NCI-H2171 treated with DMSO at 0.1 percent for 48 hours (cell line): Measurements from ENCODE around the gene PPP2R3C.
"Not testable (repeated sequence)": the region's sequence is repeated elsewhere in the genome, so short reads cannot be mapped to it uniquely, and the experiment has no call there.

ENCODE experiments used
- DNase-seq: peaks from one replicate; lab custom pipeline; 2025; lab: John Stamatoyannopoulos, UW

Gene PPP2R3C

DNA sequence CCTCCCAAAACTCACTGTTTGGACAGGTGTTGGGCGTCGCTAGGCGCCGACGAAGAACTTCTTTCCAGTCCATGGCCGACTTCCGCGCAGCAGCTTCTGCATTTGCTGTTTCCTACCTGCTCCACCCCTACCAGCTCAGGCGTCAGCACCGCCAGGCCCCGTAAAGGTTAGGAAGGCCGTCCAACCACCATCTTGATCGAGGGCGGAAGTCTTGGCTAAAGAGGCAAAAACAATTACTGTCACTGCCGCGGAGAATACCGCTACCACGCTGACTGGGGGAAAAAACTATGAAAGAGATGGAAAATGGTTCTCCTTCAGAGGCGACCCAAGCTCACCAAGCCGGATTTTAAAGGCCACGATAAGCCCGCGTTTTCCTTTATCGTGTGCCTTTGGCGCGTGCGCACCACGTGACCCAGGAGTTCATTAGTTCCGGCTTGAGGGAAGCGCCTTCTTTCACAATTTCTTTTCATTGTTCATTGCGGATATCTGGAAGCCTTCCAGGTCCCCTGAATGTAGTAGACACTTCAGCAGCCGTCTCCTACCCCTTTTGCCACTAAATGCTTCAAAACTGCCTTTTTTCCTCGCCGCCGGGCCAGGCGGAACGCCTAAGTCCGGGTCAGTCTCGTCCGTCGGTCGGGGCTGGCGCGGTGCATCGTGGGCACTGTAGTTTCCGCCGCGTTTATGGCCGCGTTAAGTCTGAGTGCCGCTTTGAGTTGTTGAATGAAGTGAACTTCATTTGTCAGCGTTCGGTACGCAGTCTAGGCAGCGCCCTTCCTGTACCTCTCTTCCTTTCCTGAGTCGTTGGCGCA lies at the start of gene PPP2R3C, which contains the start of gene PRORP:
Gene PPP2R3C, minus strand, starts transcription at position 104 of the 809 bp plus-strand sequence. Its CDS starts 31 bp downstream, at position 73.
Gene PRORP, plus strand, starts transcription at position 666 of the 809 bp plus-strand sequence. CDS start 694 bp downstream, outside the sequence.
- DNase-seq = peak; percentile 99

DNA sequence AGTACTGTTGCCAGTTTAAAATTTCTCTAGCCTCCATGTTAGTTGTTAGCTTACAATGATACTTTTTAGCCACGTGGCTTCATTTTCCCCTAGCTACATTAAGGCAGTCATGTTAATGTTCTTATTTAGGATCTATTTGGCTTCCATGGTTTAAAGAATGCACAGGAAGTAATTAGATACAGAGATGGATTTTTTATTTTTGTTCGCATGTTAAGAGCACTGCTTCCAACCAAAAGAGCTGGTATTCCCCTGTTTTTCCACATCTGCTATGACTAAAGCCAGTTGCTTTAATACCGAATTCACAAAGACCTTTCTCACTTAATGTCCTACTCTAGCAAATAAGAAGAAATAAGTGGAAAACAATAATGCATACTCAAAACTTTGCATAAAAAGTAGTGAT lies 45.7 kb upstream of the PPP2R3C start:
- DNase-seq = no peak

DNA sequence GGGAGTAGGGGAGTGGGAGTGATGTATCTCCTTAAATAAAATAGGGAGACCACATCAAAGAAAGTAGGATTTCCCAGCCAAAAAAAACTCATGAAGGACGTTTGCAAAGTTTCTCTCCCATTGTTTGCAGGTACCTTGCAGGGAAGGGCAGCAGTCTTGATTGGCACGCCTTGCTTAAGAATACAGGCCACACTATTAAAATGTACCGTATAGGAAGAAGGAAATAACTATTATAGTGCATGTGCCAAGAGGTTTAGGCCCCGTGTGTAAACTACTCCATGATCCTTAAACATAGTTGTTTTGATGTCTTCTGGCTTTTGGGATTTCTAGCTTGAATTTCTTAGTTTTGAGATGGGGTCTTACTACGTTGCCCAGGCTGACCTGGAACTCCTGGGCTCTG lies 43.1 kb upstream of the PPP2R3C start:
- DNase-seq = no peak

DNA sequence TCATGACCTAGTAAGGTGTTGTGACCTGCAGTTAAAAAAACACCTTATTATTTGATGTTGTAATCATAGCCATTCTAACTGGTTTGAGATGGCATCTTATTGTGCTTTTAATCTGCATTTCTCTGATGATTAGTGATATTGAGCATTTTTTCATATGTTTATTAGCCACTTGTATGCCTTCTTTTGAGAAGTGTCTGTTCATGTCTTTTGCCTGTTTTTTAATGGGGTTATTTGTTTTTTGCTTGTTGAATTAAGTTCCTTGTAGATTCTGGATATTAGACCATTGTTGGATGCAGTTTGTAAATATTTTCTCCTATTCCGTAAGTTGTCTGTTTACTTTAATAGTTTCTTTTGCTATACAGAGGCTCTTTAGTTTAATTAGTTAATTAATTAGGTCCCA lies 41.6 kb upstream of the PPP2R3C start:
- no peak for DNase-seq

DNA sequence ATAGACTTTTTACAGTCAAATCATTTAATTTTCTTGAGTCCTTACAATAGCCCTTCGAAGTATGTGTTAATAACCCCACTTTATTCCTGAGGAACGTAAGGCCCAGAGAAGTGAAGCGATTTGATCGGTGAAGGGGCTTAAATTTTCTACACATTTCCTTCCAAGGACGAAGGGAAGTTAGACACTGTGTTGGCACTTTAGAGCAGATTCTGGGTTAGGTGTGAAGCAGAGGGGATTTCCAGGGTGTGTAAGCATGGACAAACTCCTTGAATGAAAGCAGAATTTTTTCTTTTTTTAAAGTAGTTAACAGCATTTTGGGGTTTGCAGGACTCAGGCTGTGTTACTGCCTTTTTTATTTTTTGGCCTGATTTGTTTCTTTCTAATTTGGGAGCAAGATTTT lies 39.4 kb upstream of the PPP2R3C start:
- no peak for DNase-seq

DNA sequence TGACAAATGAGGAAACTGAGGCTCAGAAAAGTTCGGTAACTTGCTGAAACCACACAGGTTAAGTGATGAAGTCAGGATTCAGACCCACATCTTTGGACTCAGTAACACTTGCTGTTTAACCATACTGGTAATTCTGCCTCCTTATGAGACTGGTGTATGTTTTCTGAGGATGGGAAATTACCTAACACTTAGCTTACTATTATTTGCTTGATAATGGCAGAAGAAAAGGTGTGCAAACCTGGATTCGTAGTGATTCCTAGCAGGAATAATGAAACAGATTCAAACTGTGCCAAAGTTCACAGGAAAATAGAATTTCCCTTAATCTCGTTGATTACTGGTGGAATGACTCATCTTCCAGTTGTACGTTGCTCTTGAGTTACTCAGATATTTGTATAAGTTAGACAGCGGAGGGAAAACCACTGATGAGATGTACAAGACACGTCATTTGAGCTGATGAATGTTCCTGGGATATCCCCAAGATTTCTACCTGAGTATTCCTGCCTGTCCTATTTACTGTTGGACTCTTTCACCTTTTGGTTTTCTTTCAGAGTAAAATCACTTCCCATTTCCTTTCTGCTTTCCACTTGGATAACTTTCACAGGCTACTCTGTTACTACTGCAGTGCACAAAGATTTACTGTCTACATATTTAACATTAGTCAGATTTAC lies 38.1 kb upstream of the PPP2R3C start:
- DNase-seq = no peak

DNA sequence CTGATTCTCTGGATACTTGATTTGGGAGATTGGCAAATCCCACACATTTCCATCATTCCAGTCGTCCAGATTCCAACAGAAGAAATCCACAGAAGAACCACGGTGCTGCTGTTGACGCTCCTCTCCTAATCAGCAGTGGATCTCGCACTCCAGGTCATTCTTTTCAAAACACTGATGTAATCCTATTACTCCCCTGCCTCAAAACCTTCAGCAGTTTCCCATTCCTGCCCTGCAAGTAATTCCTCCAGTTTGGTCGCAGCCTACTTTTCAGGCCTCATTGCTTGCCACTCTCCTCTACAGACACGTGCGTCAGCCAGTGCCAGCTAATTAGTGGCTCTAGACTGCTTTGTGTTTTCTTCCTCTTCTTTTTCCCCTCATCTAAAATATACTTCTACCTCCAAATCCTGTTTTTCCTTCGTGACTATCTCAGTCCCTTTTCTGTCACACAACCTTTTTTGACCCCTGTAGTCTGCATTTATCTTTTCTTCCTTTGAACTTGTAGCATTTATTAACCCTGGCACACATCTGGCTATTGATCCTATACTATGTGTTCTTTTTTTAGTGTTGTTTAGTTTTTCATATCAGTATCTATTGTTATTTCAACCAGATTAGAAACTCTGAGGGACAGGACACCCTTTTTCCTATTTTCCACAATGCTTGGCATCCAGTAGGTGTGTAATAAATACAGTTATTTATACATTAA lies 37.3 kb upstream of the PPP2R3C start:
- no peak for DNase-seq

DNA sequence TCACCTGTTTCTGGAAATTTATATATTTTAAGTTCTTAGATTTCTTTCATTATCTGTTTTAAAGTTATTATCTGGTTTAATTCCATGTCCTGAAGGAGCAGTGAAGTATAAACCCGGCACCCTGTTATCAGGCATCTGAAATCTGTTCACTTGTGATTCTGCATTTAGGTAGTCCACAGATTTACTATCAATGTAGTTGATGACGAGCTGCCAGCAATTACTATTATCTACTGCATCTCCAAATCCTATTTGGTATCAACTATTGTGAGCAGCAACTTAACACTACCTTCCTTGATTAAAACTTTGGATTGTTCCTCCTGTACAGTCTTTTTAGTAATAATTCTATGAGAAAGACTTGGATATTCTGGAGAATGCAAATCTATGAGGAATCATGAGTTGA lies 36.7 kb upstream of the PPP2R3C start:
- DNase-seq = no peak

DNA sequence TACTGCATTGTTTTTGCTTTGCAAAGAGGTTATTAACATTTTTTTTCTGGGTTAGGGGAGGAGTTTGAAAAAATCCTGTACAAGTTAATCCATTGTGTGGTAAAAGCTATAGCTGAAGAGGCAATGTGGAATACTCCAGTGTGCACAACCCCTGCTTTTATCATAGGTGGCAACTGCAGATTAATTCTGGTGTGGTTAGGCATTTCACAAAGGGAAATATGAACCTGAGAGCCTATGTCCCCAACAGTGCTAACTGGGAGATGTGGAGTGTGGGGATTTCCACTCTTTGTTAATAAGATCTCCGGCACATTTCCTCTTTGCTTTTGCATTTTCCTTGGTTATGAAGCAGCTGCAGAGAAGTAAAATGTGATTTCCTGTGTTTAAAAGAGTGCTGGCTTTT lies 34.2 kb upstream of the PPP2R3C start:
- DNase-seq = no peak

DNA sequence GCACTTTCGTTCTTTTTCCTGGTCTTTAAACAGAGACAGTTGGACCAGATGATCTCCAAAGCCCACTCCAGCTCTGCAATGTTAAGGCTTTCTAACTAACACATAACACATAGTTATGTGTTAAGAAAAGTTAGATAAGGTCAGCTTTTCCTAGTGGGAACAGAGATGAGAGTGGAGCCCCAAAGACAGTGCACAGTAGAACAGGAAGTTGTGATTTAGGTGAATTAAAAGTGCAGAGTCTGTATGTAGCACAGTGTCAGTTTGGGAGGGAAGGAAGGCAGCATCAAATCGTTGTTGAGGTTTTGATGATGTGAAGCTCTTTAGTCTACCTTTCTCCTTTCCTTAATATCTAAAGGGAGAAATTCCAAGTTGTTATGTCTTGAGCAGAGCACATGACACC lies 32.2 kb upstream of the PPP2R3C start:
- DNase-seq = no peak

DNA sequence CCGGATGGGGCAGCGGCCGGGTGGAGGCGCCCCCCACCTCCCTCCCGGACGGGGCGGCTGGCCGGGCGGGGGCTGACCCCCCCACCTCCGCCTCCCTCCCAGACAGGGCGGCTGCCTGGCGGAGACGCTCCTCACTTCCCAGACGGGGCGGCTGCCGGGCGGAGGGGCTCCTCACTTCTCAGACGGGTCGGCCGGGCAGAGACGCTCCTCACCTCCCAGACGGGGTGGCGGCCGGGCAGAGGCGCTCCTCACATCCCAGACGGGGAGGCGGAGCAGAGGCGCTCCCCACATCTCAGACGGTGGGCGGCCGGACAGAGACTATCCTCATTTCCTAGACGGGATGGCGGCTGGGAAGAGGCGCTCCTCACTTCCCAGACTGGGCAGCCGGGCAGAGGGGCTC lies 30.7 kb upstream of the PPP2R3C start:
- not testable (repeated sequence) for DNase-seq

DNA sequence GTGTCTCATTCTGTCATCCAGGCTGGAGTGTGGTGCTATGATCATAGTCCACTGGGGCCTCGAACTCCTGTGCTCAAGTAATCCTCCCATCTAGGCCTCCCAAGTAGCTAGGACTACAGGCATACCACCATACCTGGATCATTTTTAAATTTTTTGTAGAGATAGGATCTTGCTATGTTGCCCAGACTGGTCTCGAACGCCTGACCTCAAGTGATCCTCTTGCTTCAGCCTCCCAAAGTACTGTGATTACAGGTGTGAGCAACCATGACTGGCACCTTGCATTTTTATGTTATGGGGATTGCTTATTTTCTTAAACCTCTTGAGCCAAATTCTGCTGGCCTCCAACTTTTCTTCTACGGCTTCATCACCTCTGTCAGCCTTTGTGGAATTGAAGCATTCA lies 27.4 kb upstream of the PPP2R3C start:
- no peak for DNase-seq

DNA sequence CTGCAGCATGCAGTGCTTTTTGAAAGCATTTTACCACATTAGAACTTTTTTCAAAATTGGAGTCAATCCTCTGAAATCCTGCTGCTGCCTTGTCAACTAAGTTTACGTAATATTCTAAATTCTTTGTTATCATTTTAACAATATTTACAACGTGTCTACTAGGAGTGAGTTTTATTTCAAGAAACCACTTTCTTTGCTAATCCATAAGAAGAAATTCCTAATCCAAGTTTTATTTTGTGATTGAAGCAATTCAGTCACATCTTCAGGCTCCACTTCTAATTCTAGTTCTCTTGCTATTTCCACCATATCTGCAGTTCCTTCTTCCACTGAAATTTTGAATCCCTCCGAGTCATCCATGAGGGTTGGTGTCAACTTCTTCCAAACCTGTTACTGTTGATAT lies 25.9 kb upstream of the PPP2R3C start:
- no peak for DNase-seq

DNA sequence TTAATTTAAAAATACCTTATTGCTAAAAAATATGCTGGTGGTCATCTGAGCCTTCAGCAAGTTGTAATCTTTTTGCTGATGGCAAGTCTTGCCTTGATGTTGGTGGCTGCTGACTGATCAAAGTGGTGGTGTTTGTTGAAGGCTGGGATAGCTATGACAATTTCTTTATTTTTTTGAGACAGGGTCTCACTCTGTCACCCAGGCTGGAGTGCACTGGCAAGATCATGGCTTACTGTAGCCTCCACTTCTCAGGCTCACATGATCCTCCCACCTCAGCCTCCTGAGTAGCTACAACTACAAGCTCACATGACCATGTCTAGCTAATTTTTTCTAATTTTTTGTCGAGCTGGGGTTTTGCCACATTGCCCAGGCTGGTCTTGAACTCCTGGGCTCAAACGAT lies 25.4 kb upstream of the PPP2R3C start:
- no peak for DNase-seq

DNA sequence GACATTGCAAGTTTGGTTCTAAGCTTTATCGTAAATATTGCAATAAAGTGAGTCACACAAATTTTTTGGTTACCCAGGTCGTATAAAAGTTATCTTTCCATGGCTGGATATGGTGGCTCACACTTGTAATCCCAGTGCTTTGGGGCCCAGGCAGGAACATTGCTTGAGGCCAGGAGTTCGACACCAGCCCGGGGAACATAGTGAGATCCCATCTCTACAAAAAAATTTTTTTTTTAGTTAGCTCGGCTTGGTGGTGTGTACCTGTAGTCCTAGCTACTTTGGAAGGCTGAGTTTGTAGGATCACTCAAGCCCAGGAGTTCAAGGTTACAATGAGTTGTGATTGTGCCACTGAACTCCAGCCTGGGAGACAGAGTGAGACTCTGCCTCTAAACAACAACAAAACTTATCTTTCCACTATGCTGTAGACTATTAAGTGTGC lies 24.9 kb upstream of the PPP2R3C start:
- DNase-seq = no peak

DNA sequence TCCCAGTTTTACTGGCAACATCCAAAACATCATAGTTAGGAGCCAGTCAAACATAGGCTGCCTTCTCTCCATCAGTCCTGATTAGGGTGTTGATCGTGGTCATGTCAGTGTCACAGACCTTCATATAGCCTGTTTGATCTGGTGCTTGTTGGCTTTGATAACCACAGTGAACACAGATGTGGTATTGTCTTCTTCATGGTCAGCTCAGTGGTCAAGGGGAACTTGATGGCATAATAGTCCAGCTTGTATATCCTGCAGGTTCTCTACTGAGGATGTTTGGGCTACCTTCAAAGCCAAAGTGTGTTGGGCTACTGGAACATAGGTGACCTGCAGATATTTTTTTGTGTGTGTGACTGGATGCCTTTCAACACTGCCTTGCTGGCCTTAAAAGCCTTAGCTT lies 22.2 kb upstream of the PPP2R3C start:
- no peak for DNase-seq

DNA sequence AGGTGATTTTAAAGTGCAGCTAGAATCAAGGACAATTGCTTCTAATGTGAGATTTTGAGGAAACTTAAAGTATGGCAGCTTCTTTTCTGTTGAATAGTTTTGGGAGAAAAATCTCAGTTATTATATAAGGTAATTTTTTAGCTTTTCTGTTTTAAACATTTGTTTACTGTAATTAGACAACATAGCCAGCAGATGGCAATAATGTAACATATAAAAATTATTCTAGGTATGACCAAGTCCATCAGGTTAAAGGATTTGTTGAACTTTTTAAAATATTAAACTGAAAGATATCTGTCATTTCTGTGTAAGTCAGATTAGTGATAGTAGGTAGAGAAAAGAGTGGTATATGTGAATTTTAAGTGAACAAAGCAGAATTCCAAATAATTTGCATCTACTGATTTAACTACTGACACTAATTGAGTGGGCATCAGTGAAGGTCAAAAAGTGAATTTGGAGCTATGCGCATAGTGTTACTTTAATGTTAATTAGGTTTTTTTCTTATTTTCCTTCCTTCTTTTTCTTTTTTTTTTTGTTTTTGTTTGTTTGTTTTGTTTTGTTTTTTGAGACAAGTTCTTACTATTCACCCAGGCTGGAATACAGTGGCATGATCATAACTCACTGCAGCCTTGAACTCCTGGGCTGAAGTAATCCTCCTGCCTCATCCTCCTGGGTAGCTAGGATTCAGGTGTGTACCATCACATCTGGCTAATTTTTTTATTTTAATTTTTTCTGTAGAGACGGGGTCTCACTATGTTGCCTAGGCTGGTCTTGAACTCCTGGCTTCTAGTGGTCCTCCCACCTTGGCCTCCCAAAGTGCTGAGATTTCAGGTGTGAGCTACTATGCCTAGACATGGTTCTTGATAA lies 19.2 kb upstream of the PPP2R3C start:
- DNase-seq = no peak

DNA sequence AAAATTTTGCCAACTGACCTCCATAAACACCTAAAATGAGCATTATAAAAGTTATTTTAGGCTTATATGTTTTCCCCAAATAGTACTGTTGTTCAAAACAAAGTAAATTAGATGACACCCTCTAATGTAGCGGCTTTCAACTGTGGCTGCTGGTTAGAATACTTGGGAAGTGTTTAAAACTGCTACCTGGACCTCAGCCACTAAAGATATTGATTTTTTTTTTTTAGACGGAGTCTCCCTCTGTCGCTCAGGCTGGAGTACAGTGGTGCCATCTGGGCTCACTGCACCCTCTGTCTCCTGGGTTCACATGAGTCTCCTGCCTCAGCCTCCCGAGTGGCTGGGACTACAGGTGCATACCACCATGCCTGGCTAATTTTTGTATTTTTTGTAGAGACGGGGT lies 16.8 kb upstream of the PPP2R3C start:
- no peak for DNase-seq

DNA sequence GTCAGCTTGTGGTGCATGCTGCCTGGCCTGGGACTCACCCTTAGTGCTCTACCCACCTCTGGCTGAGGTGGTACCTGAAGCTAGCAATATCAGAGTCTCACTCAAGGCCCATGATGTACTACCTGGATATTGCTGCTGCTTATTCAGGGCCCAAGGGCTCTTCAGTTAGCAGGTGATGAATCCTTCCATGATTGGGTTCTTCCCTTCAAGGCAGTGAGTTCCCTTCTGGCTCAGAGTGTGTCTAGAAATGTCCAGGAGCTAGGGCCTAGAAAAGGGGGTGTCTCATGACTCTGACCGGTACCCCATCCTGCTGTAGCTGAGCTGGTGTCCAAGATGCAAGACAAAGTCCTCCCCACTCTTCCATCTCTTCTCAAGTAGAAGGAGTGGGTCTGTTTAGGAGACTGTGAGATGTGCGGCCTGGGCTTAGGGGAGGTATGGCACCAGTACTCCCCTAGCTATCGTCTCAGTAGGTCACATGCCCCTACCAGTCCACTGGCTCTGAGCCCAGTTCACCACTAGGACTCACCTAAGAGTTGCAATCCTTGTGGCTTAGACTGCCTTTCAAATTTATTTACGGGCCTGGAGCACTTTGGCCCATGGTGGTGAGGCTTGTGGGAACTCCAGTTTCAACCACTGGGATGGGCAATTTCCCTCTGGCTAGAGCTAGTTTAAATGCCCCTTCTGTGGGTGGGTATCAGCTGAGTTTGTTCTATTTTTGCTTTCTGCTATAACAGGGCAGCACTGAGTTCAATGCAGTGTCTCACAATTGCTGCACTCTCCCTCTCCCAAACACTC lies 12.7 kb upstream of the PPP2R3C start:
- no peak for DNase-seq

DNA sequence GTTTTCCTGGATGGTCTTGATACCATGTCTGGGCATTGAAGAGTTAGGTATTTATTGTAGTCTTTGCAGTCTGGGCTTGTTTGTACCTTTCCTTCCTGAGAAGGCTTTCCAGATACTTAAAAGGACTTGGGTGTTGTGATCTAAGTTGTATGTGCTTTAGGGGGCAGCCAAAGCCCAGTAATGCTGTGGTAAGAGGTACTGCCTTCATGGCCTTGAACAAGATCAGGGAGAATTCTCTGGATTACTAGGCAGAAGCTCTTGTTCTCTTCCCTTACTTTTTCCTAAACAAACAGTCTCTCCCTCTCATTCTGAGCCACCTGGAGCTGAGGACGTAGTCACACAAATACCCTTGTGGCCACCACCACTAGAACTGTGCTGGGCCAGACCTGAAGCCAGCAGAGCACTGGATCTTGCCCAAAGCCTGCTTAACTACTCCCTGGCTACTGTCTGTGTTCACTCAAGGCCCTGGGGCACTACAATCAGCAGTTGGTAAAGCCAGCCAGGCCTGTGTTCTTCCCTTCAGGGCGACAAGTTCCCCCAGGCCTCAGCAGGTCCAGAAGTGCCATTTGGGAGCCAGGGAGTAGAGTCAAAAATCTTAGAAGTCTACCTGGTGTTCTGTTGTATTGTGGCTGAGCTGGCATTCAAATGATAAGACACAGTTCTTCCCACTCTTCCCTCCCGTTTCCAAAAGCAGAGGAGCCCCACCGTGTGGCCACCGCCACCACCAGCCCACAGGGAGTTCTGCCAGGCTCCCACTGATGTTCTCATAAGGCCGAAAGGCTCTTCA lies 11.9 kb upstream of the PPP2R3C start:
- DNase-seq = no peak
